Coronary artery (tissue), 2 donors: ENCODE data around the gene CACNB2.

ENCODE experiments used
- DNase-seq: peaks from one replicate; pipeline ENCODE4 v3.0.0-alpha.2; 2017; ENCODE audit warnings: low spot score
- H3K27ac ChIP-seq, 2 donors: fragments of 200-600 bp; sonication (generic); one replicate each; pipeline ENCODE4 v1.5.1; 2016 to 2019
- H3K4me3 ChIP-seq: fragments of 200-600 bp; sonication (generic); 2 replicates; pipeline ENCODE4 v1.5.1; 2016; ENCODE audit warnings: mild to moderate bottlenecking, moderate library complexity
- TF ChIP-seq, protein P1 (sequence below): fragments of 200-600 bp; sonication (generic); IDR thresholded peaks from one replicate; pipeline ENCODE4 v1.5.1; 2019; ENCODE audit warnings: antibody characterized with exemption

Gene CACNB2

DNA sequence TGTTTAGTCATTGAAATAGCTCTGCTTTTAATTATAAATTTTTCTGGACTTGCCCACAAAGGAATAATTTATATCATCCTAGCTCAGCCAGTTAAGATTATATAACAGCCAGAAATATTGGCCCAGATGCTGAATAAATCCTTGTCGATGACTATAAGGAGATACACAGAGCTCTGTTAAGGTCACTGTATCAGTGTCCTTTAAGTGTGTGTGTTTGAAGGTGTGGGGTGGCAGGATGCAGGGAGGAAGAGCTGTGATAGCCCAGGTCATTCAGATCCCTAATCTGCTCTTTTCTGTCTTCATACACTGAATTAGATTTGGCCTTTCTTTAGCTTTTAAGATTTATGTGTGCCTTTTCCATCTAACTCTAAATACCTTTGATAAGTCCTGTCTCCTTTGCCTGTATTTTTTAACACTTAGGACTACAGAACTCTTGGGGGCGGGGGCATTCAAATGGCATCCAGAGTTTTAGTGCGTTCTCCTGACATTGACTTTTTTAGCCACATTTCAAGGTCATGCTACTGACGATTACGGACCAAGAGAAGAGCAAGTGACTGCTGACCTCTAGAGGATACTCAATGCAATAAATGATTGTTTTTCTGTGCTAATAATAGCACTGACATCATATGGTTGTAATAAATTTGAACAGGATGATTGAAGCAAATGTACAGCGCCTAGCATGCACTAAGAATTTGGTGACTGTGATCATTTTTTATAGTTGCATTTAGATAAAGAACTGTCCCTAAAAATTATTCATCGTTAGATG, 172.3 kb downstream of the CACNB2 start:
- H3K4me3 ChIP-seq, result peak overlapping the region; percentile 32
- TF ChIP-seq, protein P1, sequence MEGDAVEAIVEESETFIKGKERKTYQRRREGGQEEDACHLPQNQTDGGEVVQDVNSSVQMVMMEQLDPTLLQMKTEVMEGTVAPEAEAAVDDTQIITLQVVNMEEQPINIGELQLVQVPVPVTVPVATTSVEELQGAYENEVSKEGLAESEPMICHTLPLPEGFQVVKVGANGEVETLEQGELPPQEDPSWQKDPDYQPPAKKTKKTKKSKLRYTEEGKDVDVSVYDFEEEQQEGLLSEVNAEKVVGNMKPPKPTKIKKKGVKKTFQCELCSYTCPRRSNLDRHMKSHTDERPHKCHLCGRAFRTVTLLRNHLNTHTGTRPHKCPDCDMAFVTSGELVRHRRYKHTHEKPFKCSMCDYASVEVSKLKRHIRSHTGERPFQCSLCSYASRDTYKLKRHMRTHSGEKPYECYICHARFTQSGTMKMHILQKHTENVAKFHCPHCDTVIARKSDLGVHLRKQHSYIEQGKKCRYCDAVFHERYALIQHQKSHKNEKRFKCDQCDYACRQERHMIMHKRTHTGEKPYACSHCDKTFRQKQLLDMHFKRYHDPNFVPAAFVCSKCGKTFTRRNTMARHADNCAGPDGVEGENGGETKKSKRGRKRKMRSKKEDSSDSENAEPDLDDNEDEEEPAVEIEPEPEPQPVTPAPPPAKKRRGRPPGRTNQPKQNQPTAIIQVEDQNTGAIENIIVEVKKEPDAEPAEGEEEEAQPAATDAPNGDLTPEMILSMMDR, result no peak
- peak overlapping the region; percentile 22 to 34 for H3K27ac ChIP-seq
- no peak for DNase-seq

- H3K4me3 ChIP-seq, result peak overlapping the region; percentile 32
- TF ChIP-seq, protein P1, result no peak
- H3K27ac ChIP-seq, result peak overlapping the region; percentile 22 to 34
- DNase-seq, result no peak
Measured at GRCh38 chr10:18313140-18313530, 172.9 kb downstream of the CACNB2 start.

DNA sequence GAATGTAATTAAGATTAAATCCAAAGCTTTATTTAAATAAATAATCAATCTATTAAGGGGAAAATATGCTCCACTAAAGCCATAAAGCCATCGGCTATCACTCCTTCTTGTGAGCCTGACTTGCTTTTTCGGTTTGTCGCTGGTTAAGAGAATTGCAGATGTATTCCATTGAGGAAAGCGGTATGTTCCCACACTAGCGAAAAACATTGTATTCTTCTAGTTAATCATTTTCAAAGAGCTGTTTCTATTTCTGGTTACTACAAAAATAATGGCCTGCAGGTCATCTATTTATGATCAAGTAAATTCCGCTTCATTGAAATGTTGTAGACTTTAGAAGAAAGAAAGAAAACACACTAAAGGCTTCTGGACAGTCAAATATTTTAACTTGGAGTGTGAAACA, 173.4 kb downstream of the CACNB2 start:
- peak overlapping the region; percentile 22 to 34 for H3K27ac ChIP-seq
- peak overlapping the region; percentile 32 for H3K4me3 ChIP-seq
- TF ChIP-seq, protein P1, result no peak
- DNase-seq, result no peak

DNA sequence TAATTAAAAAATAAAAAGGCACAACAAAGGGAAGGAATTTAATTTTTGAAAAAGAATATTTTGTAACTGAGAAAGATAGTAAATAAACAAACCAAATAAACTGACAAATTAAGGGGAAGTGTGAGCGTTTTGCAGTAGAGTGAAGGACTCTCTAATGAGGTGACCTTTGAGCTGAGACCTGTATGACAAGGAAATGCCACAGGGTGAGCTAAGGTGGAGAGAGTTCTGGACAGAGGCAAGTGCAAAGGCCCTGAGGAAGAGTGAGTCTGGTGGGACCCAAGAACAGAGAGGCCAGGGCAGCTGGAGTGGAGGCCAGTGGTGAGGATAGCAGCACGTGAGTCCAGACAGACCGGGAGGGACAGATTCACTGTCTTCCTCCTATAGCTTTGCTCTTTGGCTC, 179.4 kb downstream of the CACNB2 start:
- H3K4me3 ChIP-seq, result no peak overlapping the region
- no peak overlapping the region for H3K27ac ChIP-seq
- TF ChIP-seq, protein P1, result no peak
- DNase-seq, result no peak

GRCh38 chr10:18321371-18321770, 181.1 kb downstream of the CACNB2 start:
- no peak for DNase-seq
- Histone ChIP-seq H3K27ac (no peak overlapping the region), H3K4me3 (no peak overlapping the region)
- TF ChIP-seq, protein P1, result no peak

- TF ChIP-seq, protein P1, result no peak
- no peak overlapping the region for H3K4me3 ChIP-seq
- H3K27ac ChIP-seq, result no peak overlapping the region
- no peak for DNase-seq
Measured at GRCh38 chr10:18323916-18324315, 183.7 kb downstream of the CACNB2 start.

- TF ChIP-seq, protein P1, result no peak
- no peak for DNase-seq
- no peak overlapping the region for H3K4me3 ChIP-seq
- no peak overlapping the region for H3K27ac ChIP-seq
Measured at GRCh38 chr10:18325410-18325809, 185.2 kb downstream of the CACNB2 start.
